CD14-positive monocyte (primary cell): ENCODE measurements around the gene DPH6. TPM values are rescaled to one million over a fixed set of nuclear protein-coding genes. Genes with fewer than 3 reads are reported as not detected.

ENCODE experiments used
- DNase-seq, 3 donors: peaks; one replicate each; pipeline ENCODE4 v3.0.0-alpha.2; 2011 to 2022
- H2AFZ ChIP-seq: 2 replicates; pipeline ENCODE4 v1.6.0; 2012; ENCODE audit warnings: mild to moderate bottlenecking, low read depth, low read length, inconsistent platforms; ENCODE audit not compliant: insufficient read depth, poor library complexity, severe bottlenecking
- H3K27ac ChIP-seq, 2 donors: 1 replicate in 1 of 2; 2 replicates in 1 of 2; pipeline ENCODE4 v1.5.1; 2012 to 2013; ENCODE audit warnings: low read length in 2 of 2, control low read depth in 1 of 2, inconsistent platforms in 1 of 2, low read depth in 1 of 2, mild to moderate bottlenecking in 1 of 2
- H3K27me3 ChIP-seq, 2 donors: one replicate each; pipeline versions ENCODE4 v1.6.0 to v1.6.1; 2011 to 2013; ENCODE audit warnings: low read length in 2 of 2; ENCODE audit not compliant: control insufficient read depth in 2 of 2, insufficient read depth in 2 of 2
- H3K36me3 ChIP-seq, 2 donors: replicated peaks in 1 of 2; 1 replicate in 1 of 2; 2 replicates in 1 of 2; pipeline versions ENCODE4 v1.5.1 to v1.6.1; 2012 to 2013; ENCODE audit warnings: low read length in 2 of 2, control low read depth in 1 of 2, inconsistent platforms in 1 of 2, mild to moderate bottlenecking in 1 of 2; ENCODE audit not compliant: insufficient read depth in 2 of 2, control insufficient read depth in 1 of 2
- H3K4me1 ChIP-seq, 2 donors: 1 replicate in 1 of 2; 2 replicates in 1 of 2; pipeline versions ENCODE4 v1.5.1 to v1.6.1; 2012 to 2013; ENCODE audit warnings: low read length in 2 of 2, control low read depth in 1 of 2, inconsistent platforms in 1 of 2, mild to moderate bottlenecking in 1 of 2, moderate library complexity in 1 of 2; ENCODE audit not compliant: insufficient read depth in 2 of 2, control insufficient read depth in 1 of 2
- H3K4me2 ChIP-seq: replicated peaks from 2 replicates; pipeline ENCODE3; 2012; ENCODE audit warnings: low read length, moderate library complexity, mild to moderate bottlenecking; ENCODE audit not compliant: poor library complexity, severe bottlenecking; ENCODE audit errors: extremely low read depth
- H3K4me3 ChIP-seq, 3 experiments: fragments of 200-600 bp in 1 of 3; sonication (generic) in 1 of 3; replicated peaks in 1 of 3; 1 replicate in 2 of 3; 2 replicates in 1 of 3; pipeline ENCODE4 v1.5.1; 2011 to 2013; ENCODE audit warnings: low read length in 3 of 3, mild to moderate bottlenecking in 3 of 3, control low read depth in 2 of 3, low read depth in 2 of 3, inconsistent platforms in 1 of 3, moderate library complexity in 1 of 3
- H3K79me2 ChIP-seq: 2 replicates; pipeline ENCODE4 v1.6.0; 2012; ENCODE audit warnings: mild to moderate bottlenecking, control low read depth, inconsistent platforms, low read length, moderate library complexity; ENCODE audit not compliant: insufficient read depth
- H3K9ac ChIP-seq: 2 replicates; pipeline ENCODE4 v1.6.0; 2017; ENCODE audit warnings: low read length, mild to moderate bottlenecking; ENCODE audit not compliant: insufficient read depth, poor library complexity, severe bottlenecking
- H3K9me3 ChIP-seq, 2 donors: replicated peaks in 1 of 2; 1 replicate in 1 of 2; 2 replicates in 1 of 2; pipeline versions ENCODE4 v1.5.1 to v1.6.1; 2012 to 2013; ENCODE audit warnings: low read length in 2 of 2, control low read depth in 1 of 2; ENCODE audit not compliant: control insufficient read depth in 1 of 2, insufficient read depth in 1 of 2
- H4K20me1 ChIP-seq: 2 replicates; pipeline ENCODE4 v1.6.0; 2012; ENCODE audit warnings: mild to moderate bottlenecking, low read length, control low read depth, moderate library complexity; ENCODE audit not compliant: insufficient read depth
- H3K27ac Mint-ChIP-seq, 7 donors: one replicate each; pipeline ENCODE4 v1.8.0; 2020; ENCODE audit warnings: mild to moderate bottlenecking in 7 of 7, mixed read lengths in 7 of 7, moderate library complexity in 6 of 7, inconsistent platforms in 2 of 7
- H3K27me3 Mint-ChIP-seq, 3 donors: one replicate each; pipeline ENCODE4 v1.8.0; 2021 to 2022; ENCODE audit warnings: low read depth in 3 of 3, mild to moderate bottlenecking in 3 of 3, mixed read lengths in 3 of 3, moderate library complexity in 3 of 3, inconsistent platforms in 1 of 3
- H3K36me3 Mint-ChIP-seq, 2 donors: one replicate each; pipeline ENCODE4 v1.8.0; 2020; ENCODE audit warnings: mixed read lengths in 2 of 2, inconsistent platforms in 1 of 2, mild to moderate bottlenecking in 1 of 2
- H3K4me1 Mint-ChIP-seq: one replicate; pipeline ENCODE4 v1.8.0; 2020; ENCODE audit warnings: mild to moderate bottlenecking, mixed read lengths
- H3K4me3 Mint-ChIP-seq, 2 donors: one replicate each; pipeline ENCODE4 v1.8.0; 2020; ENCODE audit warnings: mild to moderate bottlenecking in 2 of 2, mixed read lengths in 2 of 2, moderate library complexity in 1 of 2
- H3K9me3 Mint-ChIP-seq, 7 donors: one replicate each; pipeline ENCODE4 v1.8.0; 2020 to 2022; ENCODE audit warnings: mixed read lengths in 7 of 7, mild to moderate bottlenecking in 6 of 7, moderate library complexity in 6 of 7, inconsistent platforms in 2 of 7
- WGBS: methylation state at CpG from one replicate; pipeline ENCODE4 v1.1.5; 2013; ENCODE audit warnings: missing lambda C conversion rate; ENCODE audit not compliant: insufficient coverage; 5-methylcytosine and 5-hydroxymethylcytosine counted together
- intact Hi-C, 2 donors: fragments of 100-400 bp; cut with micrococcal nuclease; formaldehyde crosslinking; loops; one replicate each; pipeline versions ENCODE4 v1.15.0 to v1.15.1; 2023
- polyA plus RNA-seq, 3 donors: library from polyadenylated mRNA; depleted of rRNA in 1 of 3; unstranded in 2 of 3; stranded (reverse) in 1 of 3; fragments of 300-500 nt in 2 of 3; fragments of >200 nt in 1 of 3; fragmentation: Illumina TruSeq in 2 of 3; gene quantifications; 1 replicate in 2 of 3; 2 replicates in 1 of 3; pipeline ENCODE4 v1.2.3, GENCODE V29; 2012 to 2021
- TF ChIP-seq, protein P1 (sequence below): fragments of 200-600 bp; IDR thresholded peaks from one replicate; pipeline ENCODE4 v1.8.0; 2022; ENCODE audit warnings: antibody characterized with exemption, mild to moderate bottlenecking

Gene DPH6
- polyA plus RNA-seq, 3 donors = 7.6 to 18.2 (median 13.6) TPM

DNA sequence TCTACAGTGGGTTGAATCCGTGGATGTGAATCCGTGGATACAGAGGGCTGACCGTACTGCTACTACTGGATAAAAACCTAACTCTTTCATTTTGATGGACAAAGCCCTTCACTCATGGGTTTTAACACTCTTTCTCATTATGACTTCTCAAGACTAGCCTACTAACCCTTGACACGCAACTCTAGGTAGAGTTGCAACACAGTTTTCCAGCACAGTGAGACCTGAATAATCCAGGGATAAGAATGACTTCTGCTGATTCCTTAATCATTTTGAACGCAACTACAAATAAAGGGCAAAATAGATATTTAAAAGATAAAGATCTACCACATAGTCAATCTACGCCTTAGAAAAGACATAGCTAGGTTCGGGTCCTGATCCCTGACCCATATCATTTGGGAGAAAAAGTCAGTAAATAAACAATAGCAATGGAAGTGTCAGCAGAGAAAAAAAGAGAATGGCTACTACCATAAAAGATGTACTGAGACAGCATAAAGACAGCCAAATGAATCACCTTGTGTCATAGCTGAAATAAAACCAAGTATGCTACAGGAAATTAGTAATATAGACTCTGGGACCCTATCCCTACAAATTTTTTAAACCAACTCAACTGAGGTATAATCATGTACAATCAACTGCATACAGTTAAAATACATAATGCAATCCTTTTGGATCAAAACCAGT is 87.6 kb downstream of the DPH6 start:
- no peaks in the 10 kb centered on the region for H3K36me3 Mint-ChIP-seq
- H3K4me1 Mint-ChIP-seq = no peaks in the 10 kb centered on the region
- Histone ChIP-seq H2AFZ (no peak overlapping the region), H3K4me3 (no peak overlapping the region), H3K9ac (no peak overlapping the region), H3K36me3 (no peaks in the 10 kb centered on the region), H3K27me3 (no peaks in the 10 kb centered on the region), H4K20me1 (no peaks in the 10 kb centered on the region), H3K79me2 (no peaks in the 10 kb centered on the region), H3K9me3 (no peaks in the 10 kb centered on the region), H3K4me1 (no peaks in the 10 kb centered on the region), H3K27ac (no peak overlapping the region), H3K4me2 (no peak overlapping the region)
- TF ChIP-seq, protein P1, sequence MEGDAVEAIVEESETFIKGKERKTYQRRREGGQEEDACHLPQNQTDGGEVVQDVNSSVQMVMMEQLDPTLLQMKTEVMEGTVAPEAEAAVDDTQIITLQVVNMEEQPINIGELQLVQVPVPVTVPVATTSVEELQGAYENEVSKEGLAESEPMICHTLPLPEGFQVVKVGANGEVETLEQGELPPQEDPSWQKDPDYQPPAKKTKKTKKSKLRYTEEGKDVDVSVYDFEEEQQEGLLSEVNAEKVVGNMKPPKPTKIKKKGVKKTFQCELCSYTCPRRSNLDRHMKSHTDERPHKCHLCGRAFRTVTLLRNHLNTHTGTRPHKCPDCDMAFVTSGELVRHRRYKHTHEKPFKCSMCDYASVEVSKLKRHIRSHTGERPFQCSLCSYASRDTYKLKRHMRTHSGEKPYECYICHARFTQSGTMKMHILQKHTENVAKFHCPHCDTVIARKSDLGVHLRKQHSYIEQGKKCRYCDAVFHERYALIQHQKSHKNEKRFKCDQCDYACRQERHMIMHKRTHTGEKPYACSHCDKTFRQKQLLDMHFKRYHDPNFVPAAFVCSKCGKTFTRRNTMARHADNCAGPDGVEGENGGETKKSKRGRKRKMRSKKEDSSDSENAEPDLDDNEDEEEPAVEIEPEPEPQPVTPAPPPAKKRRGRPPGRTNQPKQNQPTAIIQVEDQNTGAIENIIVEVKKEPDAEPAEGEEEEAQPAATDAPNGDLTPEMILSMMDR = no peak
- H3K27me3 Mint-ChIP-seq = peaks cover 0 to 2% (median 0%) of the 10 kb centered on the region in 3 donors
- DNase-seq = no peak
- WGBS = 100% methylated on average over 3 of the region's 7 CpGs
- H3K27ac Mint-ChIP-seq = no peak overlapping the region
- no peak overlapping the region for H3K4me3 Mint-ChIP-seq
- H3K9me3 Mint-ChIP-seq = peaks cover 0 to 3% (median 0%) of the 10 kb centered on the region in 7 donors
- intact Hi-C loops = no loop called here

DNA sequence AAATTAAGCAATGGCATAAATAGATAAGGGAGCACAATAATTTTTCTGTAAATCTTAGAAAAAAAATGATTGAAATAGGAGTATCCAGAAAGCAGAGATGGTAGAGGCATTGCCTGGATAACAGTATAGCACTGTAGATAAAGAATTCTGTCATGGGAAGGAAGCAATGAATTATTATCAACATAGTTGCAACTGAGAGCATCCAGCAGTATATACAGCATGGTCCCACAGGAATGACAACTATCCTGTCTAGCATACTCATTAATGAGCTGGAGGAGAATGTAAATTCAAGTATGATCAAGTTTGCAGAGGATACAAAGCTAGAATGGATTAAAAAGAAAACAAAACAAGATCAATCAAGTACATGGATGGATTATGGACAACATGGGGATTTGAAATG is 90.8 kb downstream of the DPH6 start:
- Mint-ChIP-seq H3K4me3 (no peak overlapping the region), H3K9me3 (peaks cover 0 to 3% (median 0%) of the 10 kb centered on the region in 7 donors), H3K4me1 (no peaks in the 10 kb centered on the region), H3K27me3 (peaks cover 0 to 2% (median 0%) of the 10 kb centered on the region in 3 donors), H3K36me3 (peaks cover 0 to 4% of the 10 kb centered on the region in 2 donors), H3K27ac (no peak overlapping the region)
- no peak overlapping the region for H3K4me3 ChIP-seq
- TF ChIP-seq, protein P1 = no peak
- intact Hi-C loops = no loop called here
- H3K27ac ChIP-seq = no peak overlapping the region
- H4K20me1 ChIP-seq = no peaks in the 10 kb centered on the region
- no peak overlapping the region for H2AFZ ChIP-seq
- no peak for DNase-seq
- no peaks in the 10 kb centered on the region for H3K36me3 ChIP-seq
- no peak overlapping the region for H3K9ac ChIP-seq
- no peaks in the 10 kb centered on the region for H3K4me1 ChIP-seq
- no peaks in the 10 kb centered on the region for H3K79me2 ChIP-seq
- H3K27me3 ChIP-seq = no peaks in the 10 kb centered on the region
- no peaks in the 10 kb centered on the region for H3K9me3 ChIP-seq
- no peak overlapping the region for H3K4me2 ChIP-seq
